ENCODE measurements around the gene APOL3. TPM values are rescaled to one million over a fixed set of nuclear protein-coding genes. Genes with fewer than 3 reads are reported as not detected.

Gene APOL3
- total and polyA plus RNA-seq, 2 of the 13 experiments (the other 11 are each of a cell fraction or from before 2014, with no cell fraction given): 3.8 to 5.4 TPM

DNA sequence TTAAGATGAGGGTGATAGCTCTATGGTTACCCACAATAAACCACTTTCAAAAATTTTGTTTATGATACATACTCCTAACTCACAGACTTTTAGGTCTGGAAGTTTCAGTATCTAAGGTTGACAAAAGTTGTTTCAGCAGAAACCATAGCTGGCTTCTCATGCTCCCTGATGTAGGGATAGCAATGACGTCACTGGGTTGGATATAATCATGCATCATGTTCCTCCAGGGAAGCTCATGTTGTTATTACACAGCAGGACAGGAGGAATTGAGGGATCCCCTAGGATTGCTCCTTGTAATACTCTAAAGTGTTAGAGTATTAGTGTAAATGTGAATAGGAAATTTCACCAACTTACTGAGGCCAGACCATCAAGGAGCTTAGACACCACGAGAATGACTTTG lies 23.6 kb downstream of the APOL3 start:
- in situ Hi-C loops (cut with HindIII; ENCODE audit: extremely low pct_ligation_motif_present, low pct_unique_long_range_greater_than_20kb): no loop called here
- no peak overlapping the region for H3K4me3 ChIP-seq (replicated peaks in 1 of 3; ENCODE audit: insufficient read depth in 1 of 3, low read depth in 2 of 3, low read length in 3 of 3)
- no peak for FAIRE-seq
- peak; percentile 93 for TF ChIP-seq CREB1 (IDR thresholded peaks at IDR 0.05)
- no peak for TF ChIP-seq CREB1 (CRISPR knock-in tag; IDR thresholded peaks at IDR 0.05)
- no peak for TF ChIP-seq NFE2L2 (IDR thresholded peaks at IDR 0.05; ENCODE audit: low read length)
- no peak for TF ChIP-seq NONO (IDR thresholded peaks at IDR 0.05)
- TF ChIP-seq NONO (CRISPR knock-in tag; conservative IDR thresholded peaks at IDR 0.05): no peak
- peak; percentile 95 for TF ChIP-seq ATF7 (IDR thresholded peaks at IDR 0.05)
- TF ChIP-seq ATF7 (CRISPR knock-in tag; IDR thresholded peaks at IDR 0.05): no peak
- CTCF ChIA-PET (ENCODE audit: low intra/inter-chr PET ratio, low total read pairs): no interaction called here
- no peaks in the 10 kb centered on the region for H4K20me1 ChIP-seq (ENCODE audit: insufficient read depth, low read length)
- no peak overlapping the region for H3K27ac ChIP-seq (ENCODE audit: extremely low read length, insufficient read depth, low read length)
- no peak overlapping the region for H2AFZ ChIP-seq (ENCODE audit: low read length)
- H3K4me1 ChIP-seq (ENCODE audit: insufficient read depth, low read length): peaks cover 20% of the 10 kb centered on the region
- intact Hi-C loops (cut with micrococcal nuclease; ENCODE audit: unreplicated experiment): no loop called here
- H3K4me2 ChIP-seq (ENCODE audit: low read depth, low read length): no peak overlapping the region
- DNase-seq (ENCODE audit: low spot score): no peak
- H3K79me2 ChIP-seq (ENCODE audit: insufficient read depth, low read length): no peaks in the 10 kb centered on the region
- POLR2A ChIA-PET: interaction anchor here (0.6 kb wide), 1 partner anchor 2000 kb away, joined by 8 read pairs; no protein-coding TSS in a partner anchor
- WGBS (ENCODE audit: low lambda C conversion rate): 29% methylated on average over 2 of the region's 2 CpGs
- no peak for ATAC-seq
- H3K27me3 ChIP-seq (ENCODE audit: control insufficient read depth in 1 of 2, insufficient read depth in 2 of 2, low read length in 2 of 2): peaks cover 2 to 11% of the 10 kb centered on the region in 2 experiments; a peak in 2 of 5 replicates
- H3K9me3 ChIP-seq (ENCODE audit: low read length): no peaks in the 10 kb centered on the region
- H3K36me3 ChIP-seq (replicated peaks in 1 of 2; ENCODE audit: control insufficient read depth in 1 of 2, insufficient read depth in 2 of 2, low read length in 2 of 2): no peaks in the 10 kb centered on the region
- H3K9ac ChIP-seq (ENCODE audit: insufficient read depth, low read depth, low read length): no peak overlapping the region
- no TSS peak for BruUV-seq (replicated peaks)

DNA sequence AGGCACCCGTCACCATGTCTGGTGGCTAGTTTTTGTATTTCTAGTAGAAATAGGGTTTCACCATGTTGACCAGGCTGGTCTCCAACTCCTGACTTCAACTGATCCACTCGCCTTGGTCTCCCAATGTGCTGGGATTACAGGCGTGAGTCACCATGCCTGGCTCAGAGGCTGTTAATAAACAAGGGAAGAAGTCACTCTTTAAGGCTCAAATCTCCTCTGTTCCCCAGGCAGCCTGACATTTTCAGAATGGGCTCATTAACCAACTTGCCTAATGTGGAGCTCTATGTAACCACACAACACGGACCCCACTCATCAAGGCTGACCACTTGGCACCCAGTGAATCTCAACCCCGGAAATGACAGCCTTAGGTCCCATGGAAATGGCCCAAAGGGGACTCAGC lies 24.1 kb downstream of the APOL3 start:
- DNase-seq (ENCODE audit: low spot score) (no peak), ATAC-seq (no peak), FAIRE-seq (no peak)
- no TSS peak for BruUV-seq (replicated peaks)
- Histone ChIP-seq H3K36me3 (replicated peaks in 1 of 2; ENCODE audit: control insufficient read depth in 1 of 2, insufficient read depth in 2 of 2, low read length in 2 of 2) (no peaks in the 10 kb centered on the region), H2AFZ (ENCODE audit: low read length) (no peak overlapping the region), H3K9me3 (ENCODE audit: low read length) (no peaks in the 10 kb centered on the region), H3K4me3 (replicated peaks in 1 of 3; ENCODE audit: insufficient read depth in 1 of 3, low read depth in 2 of 3, low read length in 3 of 3) (no peak overlapping the region), H3K4me1 (ENCODE audit: insufficient read depth, low read length) (peaks cover 20% of the 10 kb centered on the region), H3K27ac (ENCODE audit: extremely low read length, insufficient read depth, low read length) (no peak overlapping the region), H3K79me2 (ENCODE audit: insufficient read depth, low read length) (no peaks in the 10 kb centered on the region), H3K27me3 (ENCODE audit: control insufficient read depth in 1 of 2, insufficient read depth in 2 of 2, low read length in 2 of 2) (peaks cover 2 to 16% of the 10 kb centered on the region in 2 experiments; a peak in 3 of 5 replicates), H4K20me1 (ENCODE audit: insufficient read depth, low read length) (no peaks in the 10 kb centered on the region), H3K4me2 (ENCODE audit: low read depth, low read length) (no peak overlapping the region), H3K9ac (ENCODE audit: insufficient read depth, low read depth, low read length) (no peak overlapping the region)
- TF ChIP-seq HOXA3 (CRISPR knock-in tag; IDR thresholded peaks at IDR 0.05) (no peak), FOSL2 (CRISPR knock-in tag; IDR thresholded peaks at IDR 0.05) (peak; percentile 30; the same call in 1 of the 2 replicates), ZMYM3 (CRISPR knock-in tag; IDR thresholded peaks at IDR 0.05) (no peak), PPARG (CRISPR knock-in tag; conservative IDR thresholded peaks at IDR 0.05) (no peak), MAFF (IDR thresholded peaks at IDR 0.05; ENCODE audit: low read depth, low read length) (no peak)
- intact Hi-C loops (cut with micrococcal nuclease; ENCODE audit: unreplicated experiment): no loop called here
- ChIA-PET CTCF (ENCODE audit: low intra/inter-chr PET ratio, low total read pairs) (no interaction called here), POLR2A (interaction anchor here (0.6 kb wide), 1 partner anchor 2000 kb away, joined by 8 read pairs; no protein-coding TSS in a partner anchor)
- in situ Hi-C loops (cut with HindIII; ENCODE audit: extremely low pct_ligation_motif_present, low pct_unique_long_range_greater_than_20kb): no loop called here
- WGBS (ENCODE audit: low lambda C conversion rate): 28% methylated on average over 3 of the region's 5 CpGs

Data from HepG2 (cell line).